HG03571 (cell line): ENCODE measurements around the gene DIAPH1.

Experiments
- ATAC-seq: cut with Tn5 transposase; IDR thresholded peaks from one replicate; pipeline ENCODE4 v1.9.1; 2021; ENCODE audit not compliant: unreplicated experiment

The DIAPH1 gene

DNA sequence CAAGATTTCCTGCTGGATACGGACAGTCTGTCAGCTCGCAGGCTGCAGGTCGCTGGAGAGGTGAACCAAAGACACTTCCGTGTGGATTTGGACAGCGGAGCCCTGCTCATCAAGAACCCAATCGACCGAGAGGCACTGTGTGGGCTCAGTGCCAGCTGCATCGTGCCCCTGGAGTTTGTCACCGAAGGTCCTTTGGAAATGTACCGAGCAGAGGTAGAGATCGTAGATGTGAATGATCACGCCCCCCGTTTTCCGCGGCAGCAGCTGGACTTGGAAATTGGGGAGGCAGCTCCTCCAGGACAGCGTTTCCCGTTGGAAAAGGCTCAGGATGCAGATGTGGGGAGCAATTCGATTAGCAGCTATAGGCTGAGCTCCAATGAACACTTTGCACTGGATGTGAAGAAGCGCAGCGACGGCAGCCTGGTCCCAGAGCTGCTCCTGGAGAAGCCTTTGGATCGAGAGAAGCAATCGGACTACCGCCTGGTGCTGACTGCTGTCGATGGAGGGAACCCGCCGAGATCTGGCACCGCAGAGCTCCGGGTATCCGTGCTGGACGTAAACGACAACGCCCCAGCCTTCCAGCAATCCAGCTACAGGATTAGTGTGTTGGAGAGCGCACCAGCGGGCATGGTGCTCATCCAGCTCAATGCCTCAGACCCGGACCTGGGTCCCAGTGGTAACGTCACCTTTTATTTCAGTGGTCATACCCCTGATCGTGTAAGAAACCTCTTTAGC lies 133.3 kb downstream of the DIAPH1 start:
- no peak for ATAC-seq

DNA sequence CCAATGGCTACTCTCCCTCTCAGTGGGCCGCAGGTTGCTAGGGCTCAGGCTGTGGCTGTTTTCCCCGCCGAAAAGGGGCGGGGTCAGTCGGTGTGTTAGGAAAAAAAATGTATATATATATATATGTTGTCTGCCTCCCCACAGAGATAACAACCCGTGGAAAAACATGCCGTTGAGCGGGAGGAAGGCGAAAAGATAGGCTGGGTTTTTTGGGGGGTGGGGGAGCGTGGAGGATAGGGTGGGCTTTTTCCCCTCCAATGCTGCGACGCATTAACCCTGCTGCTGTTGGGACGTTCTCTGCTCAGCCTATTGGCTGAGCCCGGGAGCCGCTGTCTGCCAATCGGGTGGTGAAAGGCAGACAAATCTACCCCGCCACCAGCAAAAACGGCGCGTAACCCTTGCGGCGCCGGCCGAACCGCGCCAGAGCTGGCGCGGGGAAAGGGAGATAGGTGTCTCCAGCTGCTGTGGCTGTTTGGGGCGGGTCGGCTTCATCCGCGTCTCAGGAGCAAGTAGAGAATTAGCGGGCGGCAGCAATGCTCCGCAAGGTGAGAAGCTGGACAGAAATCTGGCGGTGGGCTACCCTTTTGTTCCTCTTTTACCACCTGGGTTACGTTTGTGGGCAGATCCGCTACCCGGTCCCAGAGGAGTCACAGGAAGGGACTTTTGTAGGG lies 134.0 kb downstream of the DIAPH1 start, which contains the start of gene PCDHGC4:
PCDHGC4 (plus strand) TSS at position 390 of the 671 bp plus-strand sequence; CDS start at position 534, 144 bp downstream.
- ATAC-seq: no peak

DNA sequence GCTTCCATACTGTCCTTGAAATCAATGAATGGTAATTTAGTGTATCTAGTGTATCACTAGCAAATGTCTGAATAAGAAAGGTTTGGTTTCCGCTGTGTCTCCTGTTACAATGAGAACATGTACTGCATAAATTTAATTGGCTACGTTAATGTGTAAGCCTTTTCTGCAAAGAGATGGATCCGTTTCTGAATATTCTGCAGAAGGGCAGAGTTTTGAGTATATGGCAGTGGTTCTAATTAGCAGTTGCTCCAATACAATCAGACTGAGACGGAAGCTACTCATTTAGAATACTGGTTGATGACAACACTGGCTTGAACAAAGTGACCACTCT lies 134.5 kb downstream of the DIAPH1 start:
- ATAC-seq: no peak

DNA sequence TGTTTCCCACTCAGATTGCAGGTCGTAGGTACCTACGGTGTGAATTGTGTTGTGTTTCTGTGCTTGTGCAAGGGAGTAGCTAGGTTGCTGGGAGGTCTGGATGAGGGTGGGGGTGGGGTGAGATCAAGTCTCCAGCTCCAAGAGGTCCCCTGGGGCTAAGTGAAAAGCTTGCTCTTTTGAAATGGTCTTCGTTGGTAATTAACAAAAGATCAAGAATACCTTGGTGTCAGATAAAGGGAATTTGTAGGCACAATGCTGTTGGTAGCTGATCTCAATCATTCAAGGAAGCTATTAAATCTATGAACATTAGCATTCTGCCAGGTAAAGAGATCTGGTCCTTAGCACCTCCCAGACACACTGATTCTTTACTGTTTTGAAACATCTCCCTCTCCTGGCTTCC lies 134.9 kb downstream of the DIAPH1 start:
- no peak for ATAC-seq

DNA sequence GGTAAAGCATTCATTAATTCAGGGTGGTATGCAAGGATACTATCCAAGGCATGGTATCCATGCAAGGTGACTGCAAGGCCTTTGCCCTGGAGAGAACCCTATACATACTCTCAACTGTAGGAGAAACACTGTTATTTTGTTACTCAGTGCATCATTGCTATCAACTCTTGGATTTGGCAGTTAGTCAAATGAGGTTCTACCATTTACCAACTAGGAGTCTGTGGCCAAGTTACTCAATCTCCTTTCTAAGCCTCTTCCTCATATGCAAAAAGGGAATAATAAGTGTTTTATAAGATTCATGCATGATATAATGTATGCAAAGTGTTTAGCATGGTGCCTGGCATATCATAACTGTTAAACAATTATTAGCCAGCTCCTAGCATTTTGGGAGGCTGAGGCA lies 139.0 kb downstream of the DIAPH1 start:
- no peak for ATAC-seq

DNA sequence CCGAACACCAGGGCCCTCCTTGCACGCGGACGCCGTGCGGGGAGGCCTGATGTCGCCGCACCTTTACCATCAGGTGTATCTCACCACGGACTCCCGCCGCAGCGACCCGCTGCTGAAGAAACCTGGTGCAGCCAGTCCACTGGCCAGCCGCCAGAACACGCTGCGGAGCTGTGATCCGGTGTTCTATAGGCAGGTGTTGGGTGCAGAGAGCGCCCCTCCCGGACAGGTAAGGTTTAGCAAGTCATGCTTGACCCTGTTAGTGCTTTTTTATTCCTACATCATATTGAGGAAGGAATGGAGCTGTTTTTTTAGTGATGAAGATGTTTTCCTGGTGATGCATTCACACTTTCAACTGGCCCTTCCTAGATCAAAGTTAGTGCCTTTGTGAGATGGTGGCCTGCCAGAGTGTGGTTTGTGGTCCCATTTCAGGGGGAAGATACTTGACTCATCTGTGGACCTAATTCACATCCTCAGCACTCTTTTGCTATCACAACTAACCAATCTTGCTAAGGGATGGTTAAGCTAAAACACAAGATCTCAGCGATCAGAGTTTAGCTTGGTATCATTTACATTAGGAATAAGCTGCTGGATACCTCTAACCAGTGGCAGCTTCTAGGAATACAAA lies 140.4 kb downstream of the DIAPH1 start:
- no peak for ATAC-seq

DNA sequence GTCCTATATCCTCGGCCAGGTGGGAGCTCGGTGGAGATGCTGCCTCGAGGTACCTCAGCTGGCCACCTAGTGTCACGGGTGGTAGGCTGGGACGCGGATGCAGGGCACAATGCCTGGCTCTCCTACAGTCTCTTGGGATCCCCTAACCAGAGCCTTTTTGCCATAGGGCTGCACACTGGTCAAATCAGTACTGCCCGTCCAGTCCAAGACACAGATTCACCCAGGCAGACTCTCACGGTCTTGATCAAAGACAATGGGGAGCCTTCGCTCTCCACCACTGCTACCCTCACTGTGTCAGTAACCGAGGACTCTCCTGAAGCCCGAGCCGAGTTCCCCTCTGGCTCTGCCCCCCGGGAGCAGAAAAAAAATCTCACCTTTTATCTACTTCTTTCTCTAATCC lies 141.0 kb downstream of the DIAPH1 start:
- ATAC-seq: no peak

DNA sequence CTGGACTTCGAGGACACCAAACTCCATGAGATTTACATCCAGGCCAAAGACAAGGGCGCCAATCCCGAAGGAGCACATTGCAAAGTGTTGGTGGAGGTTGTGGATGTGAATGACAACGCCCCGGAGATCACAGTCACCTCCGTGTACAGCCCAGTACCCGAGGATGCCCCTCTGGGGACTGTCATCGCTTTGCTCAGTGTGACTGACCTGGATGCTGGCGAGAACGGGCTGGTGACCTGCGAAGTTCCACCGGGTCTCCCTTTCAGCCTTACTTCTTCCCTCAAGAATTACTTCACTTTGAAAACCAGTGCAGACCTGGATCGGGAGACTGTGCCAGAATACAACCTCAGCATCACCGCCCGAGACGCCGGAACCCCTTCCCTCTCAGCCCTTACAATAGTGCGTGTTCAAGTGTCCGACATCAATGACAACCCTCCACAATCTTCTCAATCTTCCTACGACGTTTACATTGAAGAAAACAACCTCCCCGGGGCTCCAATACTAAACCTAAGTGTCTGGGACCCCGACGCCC lies 141.7 kb downstream of the DIAPH1 start:
- no peak for ATAC-seq

DNA sequence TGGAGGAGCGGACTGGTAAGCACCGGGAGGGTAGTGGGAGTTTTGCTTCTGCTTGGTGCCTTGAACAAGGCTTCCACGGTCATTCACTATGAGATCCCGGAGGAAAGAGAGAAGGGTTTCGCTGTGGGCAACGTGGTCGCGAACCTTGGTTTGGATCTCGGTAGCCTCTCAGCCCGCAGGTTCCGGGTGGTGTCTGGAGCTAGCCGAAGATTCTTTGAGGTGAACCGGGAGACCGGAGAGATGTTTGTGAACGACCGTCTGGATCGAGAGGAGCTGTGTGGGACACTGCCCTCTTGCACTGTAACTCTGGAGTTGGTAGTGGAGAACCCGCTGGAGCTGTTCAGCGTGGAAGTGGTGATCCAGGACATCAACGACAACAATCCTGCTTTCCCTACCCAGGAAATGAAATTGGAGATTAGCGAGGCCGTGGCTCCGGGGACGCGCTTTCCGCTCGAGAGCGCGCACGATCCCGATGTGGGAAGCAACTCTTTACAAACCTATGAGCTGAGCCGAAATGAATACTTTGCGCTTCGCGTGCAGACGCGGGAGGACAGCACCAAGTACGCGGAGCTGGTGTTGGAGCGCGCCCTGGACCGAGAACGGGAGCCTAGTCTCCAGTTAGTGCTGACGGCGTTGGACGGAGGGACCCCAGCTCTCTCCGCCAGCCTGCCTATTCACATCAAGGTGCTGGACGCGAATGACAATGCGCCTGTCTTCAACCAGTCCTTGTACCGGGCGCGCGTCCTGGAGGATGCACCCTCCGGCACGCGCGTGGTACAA lies 142.5 kb downstream of the DIAPH1 start:
- ATAC-seq: peak; percentile 23

DNA sequence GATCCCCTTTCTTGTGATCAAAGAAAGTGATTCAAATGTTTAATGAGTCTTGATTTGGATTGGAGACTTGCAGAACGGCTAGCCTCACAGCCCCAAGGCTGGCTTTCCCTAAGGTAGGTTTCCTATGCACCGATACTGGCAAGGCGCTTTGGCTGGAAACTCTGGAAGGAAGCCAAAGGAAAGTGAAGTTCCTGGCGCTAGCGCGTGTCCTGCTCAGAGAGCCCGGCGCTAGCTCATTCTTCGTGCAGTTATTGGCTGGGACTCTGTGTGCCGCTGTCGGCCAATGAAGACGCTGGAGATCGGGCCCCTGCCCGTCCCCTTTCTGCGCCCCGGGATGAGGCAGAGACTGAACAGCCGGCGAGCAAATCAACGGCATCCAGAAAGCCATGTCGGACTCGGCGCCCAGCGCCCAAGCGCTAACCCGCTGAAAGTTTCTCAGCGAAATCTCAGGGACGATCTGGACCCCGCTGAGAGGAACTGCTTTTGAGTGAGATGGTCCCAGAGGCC lies 143.1 kb downstream of the DIAPH1 start, which contains the start of gene PCDHGC3:
PCDHGC3 (plus strand) TSS at position 342 of the 507 bp plus-strand sequence; CDS start at position 493, 151 bp downstream.
- peak; percentile 98 for ATAC-seq

DNA sequence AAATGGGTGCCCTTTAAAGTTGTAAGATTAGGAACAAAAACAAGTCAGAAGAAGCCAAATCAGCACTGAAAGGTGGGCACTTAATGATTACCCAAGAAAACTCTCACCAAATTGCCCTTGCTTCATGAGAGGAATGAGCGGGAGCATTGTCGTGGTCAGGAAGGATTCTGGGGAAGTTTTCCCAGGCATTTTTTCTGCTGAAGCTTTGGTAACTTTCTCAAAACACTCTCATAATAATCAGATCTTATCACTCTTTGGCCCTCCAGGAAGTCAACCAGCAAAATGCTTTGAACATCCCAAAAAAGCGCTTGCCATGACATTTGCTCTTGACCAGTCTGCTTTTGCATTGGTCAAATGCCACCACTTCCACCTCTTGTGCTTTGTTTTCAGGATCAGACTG lies 153.4 kb downstream of the DIAPH1 start:
- no peak for ATAC-seq
